WTC11 (cell line): Measurements from ENCODE around the gene GLS. TPM values are rescaled to one million over a fixed set of nuclear protein-coding genes. Genes with fewer than 3 reads are reported as not detected.

Experiments
- ATAC-seq: fragments of 200-7000 bp; cut with Tn5 transposase; 2 replicates; pipeline ENCODE4 v1.10.0; 2021; ENCODE audit warnings: mild to moderate bottlenecking, moderate library complexity
- CTCF ChIA-PET: fragments of 300-600 bp; sonication (Branson Sonifier 250); formaldehyde crosslinking; loops from one replicate; lab custom pipeline; 2021; ENCODE audit warnings: antibody characterized with exemption; lab: Charles Lee
- POLR2A ChIA-PET: fragments of 350-600 bp; sonication (Branson Sonifier 250); formaldehyde crosslinking; loops from one replicate; lab custom pipeline; 2021; ENCODE audit warnings: antibody characterized with exemption; lab: Charles Lee
- DNase-seq: peaks from one replicate; pipeline ENCODE4 v3.0.0; 2021; ENCODE audit warnings: low spot score
- H3K27ac Mint-ChIP-seq: 2 replicates; pipeline ENCODE4 v1.8.0; 2021; ENCODE audit warnings: mixed read lengths
- H3K27me3 Mint-ChIP-seq: 2 replicates; pipeline ENCODE4 v1.8.0; 2021; ENCODE audit warnings: low read depth, mild to moderate bottlenecking, moderate library complexity, mixed read lengths
- H3K36me3 Mint-ChIP-seq: 2 replicates; pipeline ENCODE4 v1.8.0; 2021; ENCODE audit warnings: mixed read lengths
- H3K4me1 Mint-ChIP-seq: 2 replicates; pipeline ENCODE4 v1.8.0; 2022; ENCODE audit warnings: mixed read lengths
- H3K4me3 Mint-ChIP-seq: 2 replicates; pipeline ENCODE4 v1.8.0; 2021; ENCODE audit warnings: mild to moderate bottlenecking, moderate library complexity, mixed read lengths
- H3K9me3 Mint-ChIP-seq: 2 replicates; pipeline ENCODE4 v1.8.0; 2021; ENCODE audit warnings: mixed read lengths
- CREB1 ChIP-seq: sonication (generic); formaldehyde crosslinking; IDR thresholded peaks from 2 replicates; pipeline ENCODE4 v1.8.0; 2023; ENCODE audit warnings: mild to moderate bottlenecking, missing genetic modification reagents
- ESRRA ChIP-seq: sonication (generic); formaldehyde crosslinking; IDR thresholded peaks from 2 replicates; pipeline ENCODE4 v1.8.1; 2022; ENCODE audit warnings: mild to moderate bottlenecking, missing genetic modification reagents, borderline replicate concordance
- OVOL2 ChIP-seq: fragments of 250-450 bp; sonication (Bioruptor Pico); IDR thresholded peaks from 2 replicates; pipeline ENCODE4 v1.9.0; 2021; ENCODE audit warnings: mild to moderate bottlenecking, borderline replicate concordance
- RELA ChIP-seq: sonication (generic); formaldehyde crosslinking; IDR thresholded peaks from 2 replicates; pipeline ENCODE4 v1.8.1; 2022; ENCODE audit warnings: missing genetic modification reagents, mild to moderate bottlenecking, borderline replicate concordance
- RORB ChIP-seq: fragments of 250-450 bp; sonication (Bioruptor Pico); IDR thresholded peaks from 2 replicates; pipeline ENCODE4 v1.9.0; 2021; ENCODE audit warnings: mild to moderate bottlenecking
- TP53 ChIP-seq: sonication (generic); formaldehyde crosslinking; IDR thresholded peaks from 2 replicates; pipeline ENCODE4 v1.8.1; 2023; ENCODE audit warnings: mild to moderate bottlenecking, missing genetic modification reagents
- ZNF121 ChIP-seq: sonication (generic); formaldehyde crosslinking; IDR thresholded peaks from 2 replicates; pipeline ENCODE4 v1.8.0; 2023; ENCODE audit warnings: missing genetic modification reagents
- ZNF263 ChIP-seq: sonication (generic); formaldehyde crosslinking; IDR thresholded peaks from 2 replicates; pipeline ENCODE4 v1.8.1; 2022; ENCODE audit warnings: low read depth, mild to moderate bottlenecking, moderate library complexity, missing genetic modification reagents
- total RNA-seq: library from RNA; stranded (reverse); gene quantifications from 3 replicates; pipeline ENCODE4 v1.2.3, GENCODE V29; 2021
- TF ChIP-seq, protein P1 (sequence below): sonication (generic); formaldehyde crosslinking; conservative IDR thresholded peaks from 2 replicates; pipeline ENCODE4 v1.8.1; 2022; ENCODE audit warnings: mild to moderate bottlenecking, missing genetic modification reagents
- TF ChIP-seq, protein P2 (sequence below): sonication (generic); formaldehyde crosslinking; IDR thresholded peaks from 2 replicates; pipeline ENCODE4 v1.8.0; 2022; ENCODE audit warnings: mild to moderate bottlenecking, missing genetic modification reagents
- TF ChIP-seq, protein P3 (sequence below): sonication (generic); formaldehyde crosslinking; IDR thresholded peaks from 2 replicates; pipeline ENCODE4 v1.8.0; 2022; ENCODE audit warnings: mild to moderate bottlenecking, missing genetic modification reagents
- TF ChIP-seq, protein P4 (sequence below): sonication (generic); formaldehyde crosslinking; IDR thresholded peaks from 2 replicates; pipeline ENCODE4 v1.8.0; 2023; ENCODE audit warnings: missing genetic modification reagents, mild to moderate bottlenecking, borderline replicate concordance
- TF ChIP-seq, protein P5 (sequence below): fragments of 250-450 bp; sonication (Bioruptor Pico); IDR thresholded peaks from 2 replicates; pipeline ENCODE4 v1.9.0; 2021; ENCODE audit warnings: mild to moderate bottlenecking
- TF ChIP-seq, protein P6 (sequence below): sonication (generic); formaldehyde crosslinking; IDR thresholded peaks from 2 replicates; pipeline ENCODE4 v1.8.0; 2022; ENCODE audit warnings: missing genetic modification reagents

GLS gene
- total RNA-seq, 1 experiment from 2014 or later: 115 TPM

DNA sequence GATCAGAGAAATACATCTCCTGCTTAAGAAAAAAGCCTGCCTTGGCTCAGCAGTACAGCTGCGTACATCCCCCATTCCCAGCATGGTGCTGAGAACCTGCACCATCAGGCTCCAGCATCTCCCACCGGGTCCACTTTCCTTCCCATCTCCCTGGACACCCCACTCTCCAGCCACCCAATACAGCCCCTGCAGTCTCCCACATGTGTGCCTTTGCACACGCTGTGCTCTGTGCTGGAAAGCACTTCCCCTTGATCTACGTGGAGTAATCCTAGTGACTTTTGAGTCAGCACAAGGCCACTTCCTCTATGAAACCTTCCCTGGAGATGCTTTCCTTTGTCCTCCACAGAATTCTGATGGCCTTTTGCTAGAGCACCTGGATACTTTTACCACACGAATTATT lies 116.3 kb downstream of the GLS start:
- TF ChIP-seq, protein P1, sequence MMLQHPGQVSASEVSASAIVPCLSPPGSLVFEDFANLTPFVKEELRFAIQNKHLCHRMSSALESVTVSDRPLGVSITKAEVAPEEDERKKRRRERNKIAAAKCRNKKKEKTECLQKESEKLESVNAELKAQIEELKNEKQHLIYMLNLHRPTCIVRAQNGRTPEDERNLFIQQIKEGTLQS (CRISPR knock-in tag): no peak
- TF ChIP-seq, protein P2, sequence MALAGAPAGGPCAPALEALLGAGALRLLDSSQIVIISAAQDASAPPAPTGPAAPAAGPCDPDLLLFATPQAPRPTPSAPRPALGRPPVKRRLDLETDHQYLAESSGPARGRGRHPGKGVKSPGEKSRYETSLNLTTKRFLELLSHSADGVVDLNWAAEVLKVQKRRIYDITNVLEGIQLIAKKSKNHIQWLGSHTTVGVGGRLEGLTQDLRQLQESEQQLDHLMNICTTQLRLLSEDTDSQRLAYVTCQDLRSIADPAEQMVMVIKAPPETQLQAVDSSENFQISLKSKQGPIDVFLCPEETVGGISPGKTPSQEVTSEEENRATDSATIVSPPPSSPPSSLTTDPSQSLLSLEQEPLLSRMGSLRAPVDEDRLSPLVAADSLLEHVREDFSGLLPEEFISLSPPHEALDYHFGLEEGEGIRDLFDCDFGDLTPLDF (CRISPR knock-in tag): no peak
- TF ChIP-seq RORB (no peak), ESRRA (no peak), OVOL2 (CRISPR knock-in tag) (no peak), ZNF263 (CRISPR knock-in tag) (no peak), CREB1 (no peak)
- TF ChIP-seq, protein P3, sequence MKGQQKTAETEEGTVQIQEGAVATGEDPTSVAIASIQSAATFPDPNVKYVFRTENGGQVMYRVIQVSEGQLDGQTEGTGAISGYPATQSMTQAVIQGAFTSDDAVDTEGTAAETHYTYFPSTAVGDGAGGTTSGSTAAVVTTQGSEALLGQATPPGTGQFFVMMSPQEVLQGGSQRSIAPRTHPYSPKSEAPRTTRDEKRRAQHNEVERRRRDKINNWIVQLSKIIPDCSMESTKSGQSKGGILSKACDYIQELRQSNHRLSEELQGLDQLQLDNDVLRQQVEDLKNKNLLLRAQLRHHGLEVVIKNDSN (CRISPR knock-in tag): no peak
- no peak overlapping the region for H3K4me3 Mint-ChIP-seq
- ATAC-seq: no peak
- no peaks in the 10 kb centered on the region for H3K4me1 Mint-ChIP-seq
- H3K36me3 Mint-ChIP-seq: peaks cover 80% of the 10 kb centered on the region
- H3K9me3 Mint-ChIP-seq: no peaks in the 10 kb centered on the region
- ChIA-PET POLR2A (no interaction called here), CTCF (interaction anchor here (0.5 to 1.2 kb wide), 4 partner anchors 33 to 205 kb away, joined by 3 to 5 read pairs (median 3); no protein-coding TSS in a partner anchor)
- no peaks in the 10 kb centered on the region for H3K27me3 Mint-ChIP-seq
- no peak for DNase-seq
- no peak overlapping the region for H3K27ac Mint-ChIP-seq

DNA sequence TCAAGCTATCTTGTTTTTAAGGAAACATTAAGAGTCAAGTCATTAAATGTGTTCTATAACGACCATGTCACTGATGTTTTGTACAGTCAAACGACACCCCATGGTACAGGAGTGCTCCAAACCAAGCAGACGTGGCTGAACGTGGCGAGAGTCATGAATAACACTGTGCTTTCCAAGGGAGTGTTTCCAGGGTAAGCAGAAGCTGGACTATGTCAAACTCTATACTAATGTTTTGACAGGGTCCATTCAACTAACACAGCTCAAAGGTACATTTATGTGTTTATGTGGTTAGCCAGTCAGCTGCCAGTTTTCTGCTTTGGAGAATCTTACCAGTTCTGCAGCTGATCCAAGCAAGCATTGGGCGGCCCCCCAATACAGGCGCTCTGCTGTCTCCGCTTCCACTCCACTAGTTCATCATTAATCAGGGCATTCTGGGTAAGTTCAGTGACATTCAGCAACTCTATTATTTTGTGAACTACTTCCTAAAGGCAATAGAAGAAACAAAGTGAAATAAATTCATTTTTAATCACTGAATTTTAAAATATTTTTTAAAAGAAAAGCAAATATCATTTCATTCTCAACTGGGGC lies 117.0 kb downstream of the GLS start:
- ChIA-PET CTCF (no interaction called here), POLR2A (no interaction called here)
- Mint-ChIP-seq H3K9me3 (no peaks in the 10 kb centered on the region), H3K27ac (no peak overlapping the region), H3K36me3 (peaks cover 82% of the 10 kb centered on the region), H3K4me1 (no peaks in the 10 kb centered on the region), H3K4me3 (no peak overlapping the region), H3K27me3 (no peaks in the 10 kb centered on the region)
- no peak for DNase-seq
- no peak for ATAC-seq
- TF ChIP-seq RELA: no peak
- no peak for TF ChIP-seq ZNF121 (CRISPR knock-in tag)
- TF ChIP-seq TP53: no peak
- TF ChIP-seq, protein P4, sequence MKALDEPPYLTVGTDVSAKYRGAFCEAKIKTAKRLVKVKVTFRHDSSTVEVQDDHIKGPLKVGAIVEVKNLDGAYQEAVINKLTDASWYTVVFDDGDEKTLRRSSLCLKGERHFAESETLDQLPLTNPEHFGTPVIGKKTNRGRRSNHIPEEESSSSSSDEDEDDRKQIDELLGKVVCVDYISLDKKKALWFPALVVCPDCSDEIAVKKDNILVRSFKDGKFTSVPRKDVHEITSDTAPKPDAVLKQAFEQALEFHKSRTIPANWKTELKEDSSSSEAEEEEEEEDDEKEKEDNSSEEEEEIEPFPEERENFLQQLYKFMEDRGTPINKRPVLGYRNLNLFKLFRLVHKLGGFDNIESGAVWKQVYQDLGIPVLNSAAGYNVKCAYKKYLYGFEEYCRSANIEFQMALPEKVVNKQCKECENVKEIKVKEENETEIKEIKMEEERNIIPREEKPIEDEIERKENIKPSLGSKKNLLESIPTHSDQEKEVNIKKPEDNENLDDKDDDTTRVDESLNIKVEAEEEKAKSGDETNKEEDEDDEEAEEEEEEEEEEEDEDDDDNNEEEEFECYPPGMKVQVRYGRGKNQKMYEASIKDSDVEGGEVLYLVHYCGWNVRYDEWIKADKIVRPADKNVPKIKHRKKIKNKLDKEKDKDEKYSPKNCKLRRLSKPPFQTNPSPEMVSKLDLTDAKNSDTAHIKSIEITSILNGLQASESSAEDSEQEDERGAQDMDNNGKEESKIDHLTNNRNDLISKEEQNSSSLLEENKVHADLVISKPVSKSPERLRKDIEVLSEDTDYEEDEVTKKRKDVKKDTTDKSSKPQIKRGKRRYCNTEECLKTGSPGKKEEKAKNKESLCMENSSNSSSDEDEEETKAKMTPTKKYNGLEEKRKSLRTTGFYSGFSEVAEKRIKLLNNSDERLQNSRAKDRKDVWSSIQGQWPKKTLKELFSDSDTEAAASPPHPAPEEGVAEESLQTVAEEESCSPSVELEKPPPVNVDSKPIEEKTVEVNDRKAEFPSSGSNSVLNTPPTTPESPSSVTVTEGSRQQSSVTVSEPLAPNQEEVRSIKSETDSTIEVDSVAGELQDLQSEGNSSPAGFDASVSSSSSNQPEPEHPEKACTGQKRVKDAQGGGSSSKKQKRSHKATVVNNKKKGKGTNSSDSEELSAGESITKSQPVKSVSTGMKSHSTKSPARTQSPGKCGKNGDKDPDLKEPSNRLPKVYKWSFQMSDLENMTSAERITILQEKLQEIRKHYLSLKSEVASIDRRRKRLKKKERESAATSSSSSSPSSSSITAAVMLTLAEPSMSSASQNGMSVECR (CRISPR knock-in tag): no peak
- TF ChIP-seq, protein P5, sequence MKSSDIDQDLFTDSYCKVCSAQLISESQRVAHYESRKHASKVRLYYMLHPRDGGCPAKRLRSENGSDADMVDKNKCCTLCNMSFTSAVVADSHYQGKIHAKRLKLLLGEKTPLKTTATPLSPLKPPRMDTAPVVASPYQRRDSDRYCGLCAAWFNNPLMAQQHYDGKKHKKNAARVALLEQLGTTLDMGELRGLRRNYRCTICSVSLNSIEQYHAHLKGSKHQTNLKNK: no peak

DNA sequence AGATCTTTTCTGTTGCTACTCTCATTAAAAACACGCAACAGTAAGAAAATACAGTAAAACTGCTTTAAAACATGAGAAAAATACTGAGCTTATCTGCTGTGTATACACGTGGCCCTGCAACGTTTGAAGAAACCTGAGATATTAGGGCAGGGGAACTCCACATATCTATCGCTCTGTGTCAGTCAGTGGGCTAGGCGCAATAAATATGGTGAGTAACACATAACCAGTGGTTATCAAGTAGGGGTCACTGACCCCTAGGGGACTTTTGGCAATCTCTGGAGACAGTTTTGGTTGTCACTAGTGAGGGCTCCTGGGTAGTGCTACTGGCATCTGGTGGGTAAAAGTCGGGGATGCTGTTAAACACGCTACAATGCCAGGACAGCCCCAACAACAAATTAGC lies 118.4 kb downstream of the GLS start:
- TF ChIP-seq, protein P6, sequence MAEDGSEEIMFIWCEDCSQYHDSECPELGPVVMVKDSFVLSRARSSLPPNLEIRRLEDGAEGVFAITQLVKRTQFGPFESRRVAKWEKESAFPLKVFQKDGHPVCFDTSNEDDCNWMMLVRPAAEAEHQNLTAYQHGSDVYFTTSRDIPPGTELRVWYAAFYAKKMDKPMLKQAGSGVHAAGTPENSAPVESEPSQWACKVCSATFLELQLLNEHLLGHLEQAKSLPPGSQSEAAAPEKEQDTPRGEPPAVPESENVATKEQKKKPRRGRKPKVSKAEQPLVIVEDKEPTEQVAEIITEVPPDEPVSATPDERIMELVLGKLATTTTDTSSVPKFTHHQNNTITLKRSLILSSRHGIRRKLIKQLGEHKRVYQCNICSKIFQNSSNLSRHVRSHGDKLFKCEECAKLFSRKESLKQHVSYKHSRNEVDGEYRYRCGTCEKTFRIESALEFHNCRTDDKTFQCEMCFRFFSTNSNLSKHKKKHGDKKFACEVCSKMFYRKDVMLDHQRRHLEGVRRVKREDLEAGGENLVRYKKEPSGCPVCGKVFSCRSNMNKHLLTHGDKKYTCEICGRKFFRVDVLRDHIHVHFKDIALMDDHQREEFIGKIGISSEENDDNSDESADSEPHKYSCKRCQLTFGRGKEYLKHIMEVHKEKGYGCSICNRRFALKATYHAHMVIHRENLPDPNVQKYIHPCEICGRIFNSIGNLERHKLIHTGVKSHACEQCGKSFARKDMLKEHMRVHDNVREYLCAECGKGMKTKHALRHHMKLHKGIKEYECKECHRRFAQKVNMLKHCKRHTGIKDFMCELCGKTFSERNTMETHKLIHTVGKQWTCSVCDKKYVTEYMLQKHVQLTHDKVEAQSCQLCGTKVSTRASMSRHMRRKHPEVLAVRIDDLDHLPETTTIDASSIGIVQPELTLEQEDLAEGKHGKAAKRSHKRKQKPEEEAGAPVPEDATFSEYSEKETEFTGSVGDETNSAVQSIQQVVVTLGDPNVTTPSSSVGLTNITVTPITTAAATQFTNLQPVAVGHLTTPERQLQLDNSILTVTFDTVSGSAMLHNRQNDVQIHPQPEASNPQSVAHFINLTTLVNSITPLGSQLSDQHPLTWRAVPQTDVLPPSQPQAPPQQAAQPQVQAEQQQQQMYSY: no peak
- H3K27me3 Mint-ChIP-seq: no peaks in the 10 kb centered on the region
- H3K27ac Mint-ChIP-seq: no peak overlapping the region
- POLR2A ChIA-PET: interaction anchor here (0.6 kb wide), 1 partner anchor 562 kb away, joined by 4 read pairs; no protein-coding TSS in a partner anchor
- CTCF ChIA-PET: no interaction called here
- no peaks in the 10 kb centered on the region for H3K4me1 Mint-ChIP-seq
- H3K9me3 Mint-ChIP-seq: no peaks in the 10 kb centered on the region
- no peak for DNase-seq
- no peak overlapping the region for H3K4me3 Mint-ChIP-seq
- ATAC-seq: no peak
- peaks cover 82% of the 10 kb centered on the region for H3K36me3 Mint-ChIP-seq
